ENCODE data around the gene ITSN2.

The ITSN2 gene

DNA sequence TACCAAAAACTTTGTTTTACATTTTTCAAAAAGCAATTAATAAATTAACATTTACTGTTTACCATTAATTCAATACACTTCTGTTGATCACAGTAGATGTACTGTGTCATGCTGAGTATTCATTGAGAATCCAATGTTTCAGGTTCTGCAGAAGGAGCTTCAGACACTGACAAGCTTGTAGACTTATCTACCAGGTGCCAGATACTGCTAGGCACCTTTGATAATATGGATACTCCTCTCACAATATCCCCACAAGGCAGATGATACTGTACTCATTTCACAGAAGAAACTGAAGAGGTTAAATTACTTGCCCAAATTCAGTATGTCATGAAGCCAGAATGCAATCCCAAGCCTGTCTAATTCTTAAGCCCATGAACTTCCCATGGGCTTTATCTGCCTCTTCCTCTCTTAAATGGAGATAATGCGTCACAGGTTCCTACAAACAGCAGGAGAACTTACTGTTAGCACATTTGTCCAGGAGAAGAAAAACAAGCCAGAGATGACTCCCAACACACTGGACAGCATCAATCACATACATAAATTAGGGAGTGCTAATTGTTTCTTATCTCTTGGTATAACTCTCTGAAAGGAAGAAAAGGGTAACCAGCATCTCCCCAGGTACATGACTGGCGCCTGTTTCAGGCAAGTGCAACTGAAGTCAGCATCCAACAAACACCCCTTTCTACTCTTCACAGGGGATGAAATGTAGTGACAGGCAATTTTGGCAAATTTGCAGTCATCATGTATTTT lies 27.4 kb downstream of the ITSN2 start:
- no peak overlapping the region for H3K4me3 ChIP-seq (replicated peaks; ENCODE audit: low read depth, low read length)
- peak; percentile 31 for DNase-seq (ENCODE audit: low read depth)
- TF ChIP-seq CTCF (IDR thresholded peaks at IDR 0.05; ENCODE audit: low read length, missing control alignments), result no peak

DNA sequence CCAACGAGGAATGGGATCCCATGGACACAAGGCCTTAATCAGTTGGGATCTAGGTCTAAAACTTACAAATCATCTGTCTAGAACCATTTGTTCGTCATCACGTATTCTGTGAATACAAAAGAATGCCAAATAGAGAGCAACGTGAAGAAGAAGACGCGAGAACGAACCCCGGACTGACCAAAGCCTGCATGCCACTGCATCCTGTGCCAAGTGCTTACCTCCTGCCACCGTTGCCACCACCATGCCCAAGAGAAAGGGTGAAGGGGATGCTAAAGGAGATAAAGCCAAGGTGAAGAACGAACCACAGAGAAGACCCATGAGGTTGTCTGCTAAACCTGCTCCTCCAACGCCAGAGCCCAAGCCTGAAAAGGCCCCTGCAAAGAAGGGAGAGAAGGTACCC lies 30.2 kb downstream of the ITSN2 start:
- no peak for TF ChIP-seq CTCF (IDR thresholded peaks at IDR 0.05; ENCODE audit: low read length, missing control alignments)
- DNase-seq (ENCODE audit: low read depth), result no peak
- no peak overlapping the region for H3K4me3 ChIP-seq (replicated peaks; ENCODE audit: low read depth, low read length)

DNA sequence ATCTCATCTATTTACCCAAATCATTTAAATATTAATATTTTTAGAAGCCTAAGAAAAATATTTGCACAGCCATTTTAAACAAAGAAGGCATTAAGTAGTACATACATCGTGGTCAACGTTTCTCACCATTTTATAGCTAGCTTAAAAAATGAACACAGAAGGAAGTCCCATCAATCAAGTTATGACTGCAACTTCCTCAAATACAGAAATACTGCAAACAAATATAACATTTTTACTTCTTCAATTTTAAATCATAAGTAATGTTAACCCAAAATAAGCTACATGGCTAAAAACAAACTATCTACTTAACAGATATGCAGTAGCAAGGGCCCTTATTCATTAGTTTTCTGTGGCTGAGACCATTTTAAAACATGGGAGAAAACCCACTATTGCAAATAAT lies 30.6 kb downstream of the ITSN2 start:
- no peak for DNase-seq (ENCODE audit: low read depth)
- H3K4me3 ChIP-seq (replicated peaks; ENCODE audit: low read depth, low read length), result no peak overlapping the region
- TF ChIP-seq CTCF (IDR thresholded peaks at IDR 0.05; ENCODE audit: low read length, missing control alignments), result no peak

- DNase-seq (ENCODE audit: low read depth), result no peak
- no peak overlapping the region for H3K4me3 ChIP-seq (replicated peaks; ENCODE audit: low read depth, low read length)
- TF ChIP-seq CTCF (IDR thresholded peaks at IDR 0.05; ENCODE audit: low read length, missing control alignments), result no peak
Measured at GRCh38 chr2:24328010-24328409, 32.3 kb downstream of the ITSN2 start.

DNA sequence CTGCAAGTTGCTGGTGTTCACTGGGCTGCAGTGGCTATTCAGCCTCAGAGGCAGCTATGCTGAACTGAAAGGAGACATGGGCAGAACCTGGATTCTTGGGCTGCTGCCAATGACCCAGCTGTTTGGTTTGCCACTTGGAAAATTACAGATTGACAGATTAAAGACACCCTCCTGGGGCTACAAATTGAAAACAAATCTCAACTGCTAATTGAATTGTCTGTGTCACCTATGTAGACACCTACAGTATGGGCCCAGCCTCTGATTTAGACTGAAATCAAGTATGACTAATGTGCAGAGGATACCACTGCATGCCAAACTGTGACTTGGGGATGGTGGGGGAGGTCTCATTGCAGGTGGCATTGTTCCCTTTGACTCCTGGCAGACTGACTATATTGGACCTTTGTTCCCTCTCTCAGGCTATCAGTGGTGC lies 42.8 kb downstream of the ITSN2 start:
- no peak for TF ChIP-seq CTCF (IDR thresholded peaks at IDR 0.05; ENCODE audit: low read length, missing control alignments)
- DNase-seq (ENCODE audit: low read depth), result peak; percentile 13
- no peak overlapping the region for H3K4me3 ChIP-seq (replicated peaks; ENCODE audit: low read depth, low read length)

DNA sequence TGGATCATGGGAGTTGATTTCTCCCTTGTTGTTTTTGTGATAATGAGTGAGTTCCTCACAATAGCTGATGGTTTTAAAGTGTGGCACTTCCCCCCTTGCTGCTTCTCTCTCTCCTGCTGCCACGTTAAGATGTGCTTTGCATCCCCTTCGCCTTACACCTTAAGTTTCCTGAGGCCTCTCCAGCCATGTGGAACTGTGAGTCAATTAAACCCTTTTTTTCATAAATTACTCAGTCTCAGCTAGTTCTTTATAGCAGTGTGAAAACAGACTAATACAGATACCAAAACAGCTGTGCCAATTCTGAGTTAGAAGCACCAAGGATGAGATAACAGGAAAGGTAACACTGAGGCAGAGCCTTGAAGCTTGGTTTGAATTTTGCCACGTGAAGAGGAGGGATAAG lies 44.7 kb downstream of the ITSN2 start:
- H3K4me3 ChIP-seq (replicated peaks; ENCODE audit: low read depth, low read length), result no peak overlapping the region
- no peak for DNase-seq (ENCODE audit: low read depth)
- no peak for TF ChIP-seq CTCF (IDR thresholded peaks at IDR 0.05; ENCODE audit: low read length, missing control alignments)
